Tibial artery (tissue), 4 donors: ENCODE measurements around the gene CARNS1.
"Not testable (repeated sequence)": the region's sequence is repeated elsewhere in the genome, so short reads cannot be mapped to it uniquely, and the experiment has no call there.

ENCODE experiments used
- DNase-seq, 2 donors: peaks; one replicate each; pipeline ENCODE4 v3.0.0-alpha.2; 2019
- H3K27ac ChIP-seq, 2 donors: fragments of 200-600 bp; sonication (generic) in 1 of 2; 1 replicate in 1 of 2; 2 replicates in 1 of 2; pipeline ENCODE4 v1.5.1; 2018 to 2019; ENCODE audit warnings: mild to moderate bottlenecking in 1 of 2
- H3K27me3 ChIP-seq, 2 donors: fragments of 200-600 bp; sonication (generic) in 1 of 2; one replicate each; pipeline versions ENCODE4 v1.5.1 to v1.6.0; 2016 to 2019
- H3K36me3 ChIP-seq, 3 donors: fragments of 200-600 bp; sonication (generic) in 2 of 3; one replicate each; pipeline ENCODE4 v1.5.1; 2016 to 2019; ENCODE audit warnings: mild to moderate bottlenecking in 2 of 3
- H3K4me1 ChIP-seq, 4 donors: fragments of 200-600 bp; sonication (generic) in 2 of 4; 1 replicate in 3 of 4; 2 replicates in 1 of 4; pipeline ENCODE4 v1.5.1; 2016 to 2019
- H3K4me3 ChIP-seq, 2 donors: fragments of 200-600 bp; sonication (generic) in 1 of 2; 1 replicate in 1 of 2; 2 replicates in 1 of 2; pipeline ENCODE4 v1.5.1; 2018 to 2019; ENCODE audit warnings: mild to moderate bottlenecking in 2 of 2
- H3K9me3 ChIP-seq, 3 donors: fragments of 200-600 bp; sonication (generic) in 1 of 3; one replicate each; pipeline ENCODE4 v1.5.1; 2016 to 2019
- CTCF ChIP-seq, 2 experiments: fragments of 200-600 bp in 1 of 2; fragments of 450-650 bp in 1 of 2; IDR thresholded peaks; one replicate each; pipeline ENCODE4 v1.5.1; 2017 to 2019; ENCODE audit warnings: antibody characterized with exemption in 2 of 2, mild to moderate bottlenecking in 1 of 2, moderate library complexity in 1 of 2
- intact Hi-C: fragments of 100-400 bp; cut with DNase I; formaldehyde crosslinking; loops from one replicate; pipeline ENCODE4 v1.15.0; 2023; ENCODE audit warnings: low total_unique reads

The CARNS1 gene

GRCh38 chr11:67465189-67465510, 49.7 kb downstream of the CARNS1 start:
- no peak for TF ChIP-seq CTCF (IDR thresholded peaks at IDR 0.05)
- no peaks in the 10 kb centered on the region for H3K36me3 ChIP-seq
- intact Hi-C loops, result loop anchor here (2.0 to 5.0 kb wide), 3 partner anchors 22 to 63 kb away; partner anchors contain the start of genes CORO1B, PPP1CA and TBC1D10C
- DNase-seq, result no peak
- peak overlapping the region; percentile 95 to 97 for H3K27ac ChIP-seq
- no peaks in the 10 kb centered on the region for H3K27me3 ChIP-seq
- peak overlapping the region; percentile 65 to 79 for H3K4me3 ChIP-seq
- peaks cover 0 to 52% (median 38%) of the 10 kb centered on the region in 4 donors for H3K4me1 ChIP-seq
- H3K9me3 ChIP-seq, result no peaks in the 10 kb centered on the region

DNA sequence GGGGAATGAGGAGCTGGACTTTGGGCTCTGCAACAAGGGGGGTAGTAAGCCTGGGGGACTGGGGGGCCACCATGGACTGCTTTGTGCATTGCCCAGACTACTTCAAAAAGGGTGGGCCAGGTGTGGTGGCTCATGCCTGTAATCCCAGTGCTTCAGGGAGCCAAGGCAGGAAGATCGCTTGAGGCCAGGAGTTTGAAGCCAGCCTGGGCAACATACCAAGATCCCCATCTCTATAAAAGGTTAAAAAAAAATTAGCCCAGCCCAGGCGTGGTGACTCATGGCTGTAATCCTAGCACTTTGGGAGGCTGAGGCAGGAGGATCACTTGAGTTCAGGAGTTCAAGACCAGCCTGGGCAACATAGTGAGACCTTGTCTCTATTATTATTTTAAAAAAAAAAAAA, 50.1 kb downstream of the CARNS1 start:
- intact Hi-C loops, result loop anchor here (2.0 to 5.0 kb wide), 3 partner anchors 23 to 63 kb away; partner anchors contain the start of genes CORO1B, PPP1CA and TBC1D10C
- peak overlapping the region; percentile 95 to 97 for H3K27ac ChIP-seq
- H3K4me1 ChIP-seq, result peaks cover 0 to 52% (median 38%) of the 10 kb centered on the region in 4 donors
- not testable (repeated sequence) for H3K9me3 ChIP-seq, H3K36me3 ChIP-seq, H3K27me3 ChIP-seq
- DNase-seq, result peak in 1 of 2 donors; percentile 69
- H3K4me3 ChIP-seq, result peak overlapping the region; percentile 65 to 79

DNA sequence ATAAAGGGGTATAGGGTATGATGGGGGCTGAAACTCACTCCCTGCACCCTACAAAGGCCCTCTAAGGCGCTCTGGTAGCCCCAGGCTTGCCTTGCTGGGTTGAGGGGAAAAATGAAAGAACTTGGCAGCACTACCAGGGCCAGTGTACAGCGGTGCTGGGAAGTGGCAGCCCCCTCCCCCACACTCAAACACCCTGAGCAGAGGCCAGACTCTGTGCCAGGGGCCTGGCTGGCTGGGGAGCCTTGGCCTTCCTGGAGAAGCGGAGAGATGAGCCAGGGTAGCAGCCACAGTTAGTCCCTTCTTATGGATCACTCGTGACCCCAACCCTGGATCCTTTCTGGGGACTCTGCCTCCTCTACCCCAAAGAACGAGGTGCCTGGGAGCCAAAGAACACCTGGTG, 50.9 kb downstream of the CARNS1 start:
- no peaks in the 10 kb centered on the region for H3K36me3 ChIP-seq
- H3K4me3 ChIP-seq, result no peak overlapping the region
- peak overlapping the region; percentile 20 to 95 for H3K27ac ChIP-seq
- intact Hi-C loops, result loop anchor here (5.0 kb wide), 2 partner anchors 44 to 64 kb away; partner anchors contain the start of genes PPP1CA and TBC1D10C
- TF ChIP-seq CTCF (IDR thresholded peaks at IDR 0.05), result no peak
- H3K4me1 ChIP-seq, result peaks cover 0 to 52% (median 38%) of the 10 kb centered on the region in 4 donors
- no peak for DNase-seq
- H3K9me3 ChIP-seq, result no peaks in the 10 kb centered on the region
- H3K27me3 ChIP-seq, result no peaks in the 10 kb centered on the region

DNA sequence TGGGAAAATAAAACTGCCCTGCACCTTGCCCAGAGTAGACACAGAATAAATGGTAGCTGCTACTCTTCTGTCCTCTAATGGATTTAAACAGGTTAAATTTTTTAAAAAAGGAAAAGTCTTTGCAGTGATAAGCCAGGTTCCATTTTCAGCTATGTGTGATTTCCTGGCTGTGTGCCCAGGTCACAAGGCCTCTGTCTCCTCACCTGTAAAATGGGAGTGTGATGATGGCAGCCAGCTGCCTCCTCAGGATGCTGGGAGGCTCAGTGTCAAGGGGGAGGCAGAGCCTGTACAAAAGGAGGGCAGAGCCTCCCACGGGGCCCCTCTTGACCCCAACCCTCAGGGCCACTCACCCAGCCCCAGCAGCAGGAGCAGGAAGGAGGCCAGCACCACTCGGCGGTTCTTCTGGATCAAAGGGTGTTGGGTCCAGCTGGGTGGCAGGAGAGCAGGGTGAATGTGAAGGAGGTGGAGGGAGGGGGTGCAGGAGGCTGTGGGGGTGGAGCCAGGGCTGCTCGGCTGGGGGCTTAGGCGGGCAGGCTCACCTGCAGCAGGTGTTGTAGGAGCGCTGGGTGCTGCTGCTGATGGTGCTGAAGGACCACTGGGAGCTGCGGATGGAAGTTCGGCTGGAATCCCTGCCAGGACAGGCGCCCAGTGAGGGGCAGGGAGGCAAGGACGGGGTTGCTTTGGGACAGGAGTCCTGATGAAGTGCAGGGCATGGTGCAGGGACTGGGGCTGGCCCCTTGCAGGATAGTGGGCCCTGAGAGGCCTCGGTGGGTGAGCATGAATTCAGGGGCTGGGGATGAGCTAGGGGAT, 51.7 kb downstream of the CARNS1 start:
- H3K4me1 ChIP-seq, result peaks cover 0 to 52% (median 38%) of the 10 kb centered on the region in 4 donors
- no peak overlapping the region for H3K4me3 ChIP-seq
- peak overlapping the region; percentile 84 to 95 for H3K27ac ChIP-seq
- intact Hi-C loops, result loop anchor here (5.0 kb wide), 2 partner anchors 45 to 65 kb away; partner anchors contain the start of genes PPP1CA and TBC1D10C
- DNase-seq, result peak in 1 of 2 donors; percentile 64
- no peak for TF ChIP-seq CTCF (IDR thresholded peaks at IDR 0.05)
- H3K36me3 ChIP-seq, result no peaks in the 10 kb centered on the region
- no peaks in the 10 kb centered on the region for H3K27me3 ChIP-seq
- H3K9me3 ChIP-seq, result no peaks in the 10 kb centered on the region

DNA sequence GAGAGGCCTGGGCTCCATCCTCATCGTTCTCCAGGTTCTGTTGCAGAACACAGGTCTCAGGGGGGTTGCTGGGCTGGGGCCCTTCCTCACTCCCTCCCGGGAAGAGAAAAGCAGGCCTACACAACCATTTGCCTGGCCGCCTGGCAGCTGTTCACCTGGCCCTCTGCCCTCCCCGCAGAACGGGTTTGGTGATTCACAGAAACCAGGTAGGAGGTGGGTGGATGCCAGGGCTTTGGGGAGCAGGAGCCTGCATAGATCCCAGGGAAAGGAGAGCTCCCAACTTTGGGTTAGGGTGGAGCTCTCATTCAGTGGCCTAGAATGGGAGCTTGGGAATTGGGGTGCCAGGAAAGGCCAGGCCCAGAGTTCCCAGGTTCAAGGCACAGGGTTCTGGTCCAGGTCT, 52.6 kb downstream of the CARNS1 start:
- Histone ChIP-seq H3K4me1 (peaks cover 0 to 52% (median 38%) of the 10 kb centered on the region in 4 donors), H3K27me3 (no peaks in the 10 kb centered on the region), H3K4me3 (peak overlapping the region; percentile 68 to 81), H3K9me3 (no peaks in the 10 kb centered on the region), H3K36me3 (no peaks in the 10 kb centered on the region), H3K27ac (peak overlapping the region; percentile 84 to 95)
- intact Hi-C loops, result loop anchor here (2.0 to 5.0 kb wide), 3 partner anchors 39 to 66 kb away; partner anchors contain the start of genes PPP1CA and TBC1D10C
- no peak for TF ChIP-seq CTCF (IDR thresholded peaks at IDR 0.05)
- peak in 1 of 2 donors; percentile 83 for DNase-seq

- no peaks in the 10 kb centered on the region for H3K27me3 ChIP-seq
- DNase-seq, result no peak
- peak overlapping the region; percentile 68 to 81 for H3K4me3 ChIP-seq
- no peak for TF ChIP-seq CTCF (IDR thresholded peaks at IDR 0.05)
- H3K27ac ChIP-seq, result peak overlapping the region; percentile 84 to 95
- H3K4me1 ChIP-seq, result peaks cover 0 to 52% (median 37%) of the 10 kb centered on the region in 4 donors
- H3K9me3 ChIP-seq, result no peaks in the 10 kb centered on the region
- intact Hi-C loops, result loop anchor here (2.0 to 5.0 kb wide), 3 partner anchors 38 to 66 kb away; partner anchors contain the start of genes PPP1CA and TBC1D10C
- no peaks in the 10 kb centered on the region for H3K36me3 ChIP-seq
Observed at GRCh38 chr11:67468456-67468758, 52.9 kb downstream of the CARNS1 start.
